ENCODE results near the gene CCIN. TPM values are rescaled to one million over a fixed set of nuclear protein-coding genes. Genes with fewer than 3 reads are reported as not detected.

The CCIN gene
- total RNA-seq, 1 experiment from 2014 or later = 0.20 TPM

GRCh38 chr9:36136272-36136893, 32.8 kb upstream of the CCIN start, which contains the start of gene GLIPR2:
TSS of gene GLIPR2 (plus strand) at chr9:36136733. CDS start at chr9:36136779, 46 bp downstream.
- ChIA-PET CTCF (interaction anchor here (0.6 to 3.1 kb wide), 7 partner anchors 27 to 430 kb away, joined by 3 to 14 read pairs (median 6); partner anchors contain the start of gene CCIN), POLR2A (interaction anchor here (1.2 to 1.7 kb wide), 2 partner anchors 27 to 30 kb away, joined by 7 read pairs; no protein-coding TSS in a partner anchor)
- H3K4me3 Mint-ChIP-seq = peak within 1 kb of the TSS; percentile 83
- ATAC-seq (peak; percentile 82), DNase-seq (ENCODE audit: low spot score) (peak; percentile 60)
- H3K27me3 Mint-ChIP-seq (ENCODE audit: low read depth) = peaks cover 88% of the 10 kb centered on the region
- H3K27ac Mint-ChIP-seq = no peak within 1 kb of the TSS
- peak; percentile 96 for TF ChIP-seq ZNF423 (CRISPR knock-in tag; IDR thresholded peaks at IDR 0.05)
- TF ChIP-seq RELA (CRISPR knock-in tag; IDR thresholded peaks at IDR 0.05; ENCODE audit: borderline replicate concordance) = 0 out of 2 replicates have a peak, but pooled peaks have one; percentile 18
- TF ChIP-seq HMGXB4 (CRISPR knock-in tag; IDR thresholded peaks at IDR 0.05) = peak; percentile 47; the same call in 1 of the 2 replicates
- TF ChIP-seq PRDM15 (CRISPR knock-in tag; IDR thresholded peaks at IDR 0.05) = no peak
- TF ChIP-seq EMX1 (CRISPR knock-in tag; IDR thresholded peaks at IDR 0.05) = no peak
- peak; percentile 25; the same call in 1 of the 2 replicates for TF ChIP-seq SP1 (CRISPR knock-in tag; conservative IDR thresholded peaks at IDR 0.05)
- 0 out of 2 replicates have a peak, but pooled peaks have one; percentile 42 for TF ChIP-seq USF2 (CRISPR knock-in tag; IDR thresholded peaks at IDR 0.05)
- no peak for TF ChIP-seq JUN (CRISPR knock-in tag; IDR thresholded peaks at IDR 0.05)
- no peaks in the 10 kb centered on the region for H3K36me3 Mint-ChIP-seq
- peaks cover 34% of the 10 kb centered on the region for H3K4me1 Mint-ChIP-seq
- no peaks in the 10 kb centered on the region for H3K9me3 Mint-ChIP-seq

- TF ChIP-seq HMGXB4 (CRISPR knock-in tag; IDR thresholded peaks at IDR 0.05) = peak; percentile 7; the same call in 1 of the 2 replicates
- TF ChIP-seq ZNF512 (CRISPR knock-in tag; IDR thresholded peaks at IDR 0.05; ENCODE audit: borderline replicate concordance) = no peak
- Mint-ChIP-seq H3K36me3 (no peaks in the 10 kb centered on the region), H3K4me3 (peak overlapping the region; percentile 83), H3K9me3 (no peaks in the 10 kb centered on the region), H3K27me3 (ENCODE audit: low read depth) (peaks cover 82% of the 10 kb centered on the region), H3K4me1 (peaks cover 31% of the 10 kb centered on the region), H3K27ac (no peak overlapping the region)
- DNase-seq (ENCODE audit: low spot score) = no peak
- peak; percentile 23 for ATAC-seq
- CTCF ChIA-PET = interaction anchor here (0.6 to 3.1 kb wide), 6 partner anchors 26 to 429 kb away, joined by 3 to 14 read pairs (median 6); no protein-coding TSS in a partner anchor
- POLR2A ChIA-PET = interaction anchor here (0.6 to 1.7 kb wide), 4 partner anchors 26 to 1009 kb away, joined by 3 to 7 read pairs (median 5); no protein-coding TSS in a partner anchor
These were observed 32.2 kb upstream of the CCIN start for GRCh38 chr9:36136894-36137391.
